Right atrium auricular region (tissue), 2 donors: ENCODE measurements around the gene SIX2. TPM values are rescaled to one million over a fixed set of nuclear protein-coding genes. Genes with fewer than 3 reads are reported as not detected.

Experiments
- DNase-seq: peaks from one replicate; pipeline ENCODE4 v3.0.0-alpha.2; 2019; ENCODE audit warnings: low spot score
- H3K27ac ChIP-seq, 2 donors: fragments of 200-600 bp; sonication (generic); 1 replicate in 1 of 2; 2 replicates in 1 of 2; pipeline ENCODE4 v1.5.1; 2016 to 2019
- H3K27me3 ChIP-seq, 2 donors: fragments of 200-600 bp; sonication (generic); one replicate each; pipeline versions ENCODE4 v1.5.1 to v1.6.0; 2017 to 2019
- H3K36me3 ChIP-seq: fragments of 200-600 bp; sonication (generic); one replicate; pipeline ENCODE4 v1.5.1; 2016
- H3K4me1 ChIP-seq, 2 donors: fragments of 200-600 bp; sonication (generic); one replicate each; pipeline versions ENCODE4 v1.5.1 to v1.6.0; 2017 to 2019
- H3K4me3 ChIP-seq, 2 donors: fragments of 200-600 bp; sonication (generic); 1 replicate in 1 of 2; 2 replicates in 1 of 2; pipeline ENCODE4 v1.5.1; 2017 to 2019; ENCODE audit warnings: mild to moderate bottlenecking in 1 of 2, moderate library complexity in 1 of 2
- H3K9me3 ChIP-seq, 2 donors: fragments of 200-600 bp; sonication (generic); one replicate each; pipeline ENCODE4 v1.5.1; 2019
- total RNA-seq, 2 donors: library from RNA; depleted of rRNA; stranded (reverse); fragments of >200 nt; gene quantifications; one replicate each; pipeline ENCODE4 v1.1.0, GENCODE V29; 2016
- TF ChIP-seq, protein P1 (sequence below), 2 donors: fragments of 200-600 bp; sonication (generic); IDR thresholded peaks; one replicate each; pipeline ENCODE4 v1.5.1; 2019; ENCODE audit warnings: antibody characterized with exemption in 2 of 2

SIX2 gene
- total RNA-seq, 2 donors from 2014 or later, result 1.1 to 2.3 TPM

DNA sequence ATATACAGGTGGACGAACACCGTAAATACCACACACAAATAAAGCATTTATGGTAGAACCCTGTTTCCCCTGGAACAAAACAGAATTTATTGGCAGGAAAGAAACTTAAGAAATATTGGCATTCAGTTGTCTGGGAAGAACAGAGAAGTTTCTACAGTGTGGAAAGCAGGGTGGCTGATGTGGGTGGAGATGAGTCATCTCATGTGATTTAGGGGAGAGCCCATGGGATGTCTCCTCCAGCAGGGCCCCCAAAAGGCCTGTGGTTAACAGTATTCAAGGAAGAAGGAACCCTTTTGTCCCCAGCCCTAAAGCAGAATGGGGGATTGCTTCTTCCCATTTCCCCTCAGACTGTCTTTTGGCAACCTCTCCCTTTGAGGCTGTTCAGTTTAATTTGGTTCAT, 43.6 kb downstream of the SIX2 start:
- no peaks in the 10 kb centered on the region for H3K36me3 ChIP-seq
- TF ChIP-seq, protein P1, sequence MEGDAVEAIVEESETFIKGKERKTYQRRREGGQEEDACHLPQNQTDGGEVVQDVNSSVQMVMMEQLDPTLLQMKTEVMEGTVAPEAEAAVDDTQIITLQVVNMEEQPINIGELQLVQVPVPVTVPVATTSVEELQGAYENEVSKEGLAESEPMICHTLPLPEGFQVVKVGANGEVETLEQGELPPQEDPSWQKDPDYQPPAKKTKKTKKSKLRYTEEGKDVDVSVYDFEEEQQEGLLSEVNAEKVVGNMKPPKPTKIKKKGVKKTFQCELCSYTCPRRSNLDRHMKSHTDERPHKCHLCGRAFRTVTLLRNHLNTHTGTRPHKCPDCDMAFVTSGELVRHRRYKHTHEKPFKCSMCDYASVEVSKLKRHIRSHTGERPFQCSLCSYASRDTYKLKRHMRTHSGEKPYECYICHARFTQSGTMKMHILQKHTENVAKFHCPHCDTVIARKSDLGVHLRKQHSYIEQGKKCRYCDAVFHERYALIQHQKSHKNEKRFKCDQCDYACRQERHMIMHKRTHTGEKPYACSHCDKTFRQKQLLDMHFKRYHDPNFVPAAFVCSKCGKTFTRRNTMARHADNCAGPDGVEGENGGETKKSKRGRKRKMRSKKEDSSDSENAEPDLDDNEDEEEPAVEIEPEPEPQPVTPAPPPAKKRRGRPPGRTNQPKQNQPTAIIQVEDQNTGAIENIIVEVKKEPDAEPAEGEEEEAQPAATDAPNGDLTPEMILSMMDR (IDR thresholded peaks at IDR 0.05), result no peak
- H3K4me1 ChIP-seq, result no peaks in the 10 kb centered on the region
- H3K4me3 ChIP-seq, result no peak overlapping the region
- no peak overlapping the region for H3K27ac ChIP-seq
- DNase-seq, result no peak
- H3K9me3 ChIP-seq, result no peaks in the 10 kb centered on the region
- H3K27me3 ChIP-seq, result peaks cover 0 to 3% of the 10 kb centered on the region in 2 donors

DNA sequence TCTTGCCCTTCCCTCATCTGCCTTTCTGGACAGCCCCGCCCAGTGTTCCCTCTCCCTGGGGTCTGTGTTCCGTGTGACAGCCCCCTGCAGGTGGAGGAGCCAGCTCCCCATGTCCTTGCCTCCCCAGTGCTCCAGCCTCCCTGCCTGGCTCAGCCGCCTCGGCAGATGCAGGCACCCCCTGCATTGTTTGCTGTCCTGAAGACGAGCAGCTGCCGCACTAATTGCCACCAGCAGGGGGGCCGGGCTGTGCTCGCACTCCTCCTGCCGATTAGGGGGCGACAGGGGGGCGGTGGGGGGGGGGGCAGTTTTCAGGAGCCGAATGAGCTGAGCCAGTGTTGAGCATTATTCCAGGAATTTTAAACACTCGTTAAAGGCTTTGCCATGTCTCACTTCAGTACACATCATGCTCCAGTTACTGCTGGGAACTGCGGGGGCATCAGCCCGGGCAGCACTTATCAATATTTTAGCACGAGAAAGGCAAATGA, 44.5 kb downstream of the SIX2 start:
- no peaks in the 10 kb centered on the region for H3K36me3 ChIP-seq
- DNase-seq, result no peak
- H3K4me1 ChIP-seq, result no peaks in the 10 kb centered on the region
- H3K27me3 ChIP-seq, result peaks cover 0 to 3% of the 10 kb centered on the region in 2 donors
- H3K9me3 ChIP-seq, result no peaks in the 10 kb centered on the region
- no peak overlapping the region for H3K27ac ChIP-seq
- TF ChIP-seq, protein P1 (IDR thresholded peaks at IDR 0.05), result no peak
- H3K4me3 ChIP-seq, result no peak overlapping the region

DNA sequence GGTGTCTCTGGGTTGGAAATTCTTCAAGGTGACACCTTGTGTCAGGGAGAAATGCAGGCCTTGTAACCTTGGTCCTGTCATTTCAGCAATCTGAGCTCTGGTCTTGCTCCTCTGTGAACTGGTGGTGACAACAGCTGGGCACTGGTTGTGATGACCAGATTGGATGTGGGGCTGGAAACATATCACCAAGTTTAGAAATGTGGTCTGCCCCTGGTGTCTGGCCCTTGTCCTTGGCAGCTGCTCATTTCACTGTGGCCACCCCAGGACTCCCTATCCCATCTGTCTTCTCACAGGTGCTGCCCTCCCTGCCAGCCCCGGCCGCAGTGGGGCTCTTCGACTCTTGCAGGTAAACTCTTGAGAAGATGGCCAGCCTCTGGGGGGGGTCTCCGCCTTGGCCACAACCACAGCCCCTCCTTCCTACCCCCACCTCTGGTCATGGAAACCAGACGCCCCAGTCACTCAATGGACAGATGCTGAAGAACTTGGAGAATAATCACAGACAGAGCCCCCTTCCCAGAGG, 47.0 kb downstream of the SIX2 start:
- H3K9me3 ChIP-seq, result no peaks in the 10 kb centered on the region
- H3K27me3 ChIP-seq, result peaks cover 0 to 3% of the 10 kb centered on the region in 2 donors
- H3K36me3 ChIP-seq, result no peaks in the 10 kb centered on the region
- H3K27ac ChIP-seq, result no peak overlapping the region
- DNase-seq, result no peak
- H3K4me3 ChIP-seq, result no peak overlapping the region
- no peaks in the 10 kb centered on the region for H3K4me1 ChIP-seq
- TF ChIP-seq, protein P1 (IDR thresholded peaks at IDR 0.05), result no peak

DNA sequence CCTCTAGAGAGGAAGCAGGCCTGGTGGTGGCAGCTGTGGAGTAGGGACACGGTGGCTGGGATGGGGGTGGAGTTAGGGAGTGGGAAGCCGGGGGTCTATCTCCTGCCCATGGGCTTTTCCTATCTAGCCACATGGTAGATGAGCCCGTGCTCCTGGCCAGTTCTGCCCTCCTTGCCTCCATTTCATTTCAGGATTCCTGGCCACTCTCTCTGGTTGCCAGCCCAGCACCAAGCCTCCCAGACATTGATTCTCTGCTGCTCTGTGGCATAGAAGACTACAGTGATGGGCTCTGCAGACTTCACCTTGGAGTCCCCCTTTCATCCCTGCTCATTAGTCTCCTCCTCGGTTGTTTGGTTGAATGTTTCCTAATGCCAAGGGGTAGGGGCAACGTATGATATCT, 48.4 kb downstream of the SIX2 start:
- Histone ChIP-seq H3K27ac (no peak overlapping the region), H3K4me3 (no peak overlapping the region), H3K27me3 (peaks cover 0 to 3% of the 10 kb centered on the region in 2 donors), H3K4me1 (no peaks in the 10 kb centered on the region), H3K9me3 (no peaks in the 10 kb centered on the region), H3K36me3 (no peaks in the 10 kb centered on the region)
- DNase-seq, result no peak
- TF ChIP-seq, protein P1 (IDR thresholded peaks at IDR 0.05), result no peak

DNA sequence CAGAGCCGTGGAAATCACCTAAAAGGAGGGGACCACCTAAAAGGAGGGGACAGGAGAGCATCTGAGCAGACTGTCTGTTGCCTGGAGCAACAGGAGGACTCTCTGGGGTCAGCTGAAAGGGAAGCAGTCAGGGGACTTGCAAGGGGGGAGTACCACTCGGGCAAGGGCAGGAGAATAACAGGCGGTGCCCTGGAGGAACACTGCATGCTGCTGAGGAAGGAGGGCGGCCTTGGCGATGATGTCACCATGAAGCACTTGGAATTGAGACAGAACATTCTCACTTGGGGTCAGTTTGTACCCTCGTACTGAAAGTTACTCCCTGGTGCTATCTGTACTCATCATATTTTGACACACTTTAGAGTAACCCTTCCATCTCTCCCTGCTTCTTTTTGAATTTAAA, 49.4 kb downstream of the SIX2 start:
- no peaks in the 10 kb centered on the region for H3K36me3 ChIP-seq
- DNase-seq, result no peak
- H3K27me3 ChIP-seq, result peaks cover 4 to 6% of the 10 kb centered on the region in 2 donors
- no peaks in the 10 kb centered on the region for H3K9me3 ChIP-seq
- no peak overlapping the region for H3K27ac ChIP-seq
- H3K4me1 ChIP-seq, result peaks cover 0 to 10% of the 10 kb centered on the region in 2 donors
- TF ChIP-seq, protein P1 (IDR thresholded peaks at IDR 0.05), result no peak
- H3K4me3 ChIP-seq, result no peak overlapping the region
